HG03139 (cell line): ENCODE measurements around the gene ARHGAP20.

Experiments used
- ATAC-seq: cut with Tn5 transposase; IDR thresholded peaks from one replicate; pipeline ENCODE4 v1.9.1; 2021; ENCODE audit not compliant: unreplicated experiment

Gene ARHGAP20

DNA sequence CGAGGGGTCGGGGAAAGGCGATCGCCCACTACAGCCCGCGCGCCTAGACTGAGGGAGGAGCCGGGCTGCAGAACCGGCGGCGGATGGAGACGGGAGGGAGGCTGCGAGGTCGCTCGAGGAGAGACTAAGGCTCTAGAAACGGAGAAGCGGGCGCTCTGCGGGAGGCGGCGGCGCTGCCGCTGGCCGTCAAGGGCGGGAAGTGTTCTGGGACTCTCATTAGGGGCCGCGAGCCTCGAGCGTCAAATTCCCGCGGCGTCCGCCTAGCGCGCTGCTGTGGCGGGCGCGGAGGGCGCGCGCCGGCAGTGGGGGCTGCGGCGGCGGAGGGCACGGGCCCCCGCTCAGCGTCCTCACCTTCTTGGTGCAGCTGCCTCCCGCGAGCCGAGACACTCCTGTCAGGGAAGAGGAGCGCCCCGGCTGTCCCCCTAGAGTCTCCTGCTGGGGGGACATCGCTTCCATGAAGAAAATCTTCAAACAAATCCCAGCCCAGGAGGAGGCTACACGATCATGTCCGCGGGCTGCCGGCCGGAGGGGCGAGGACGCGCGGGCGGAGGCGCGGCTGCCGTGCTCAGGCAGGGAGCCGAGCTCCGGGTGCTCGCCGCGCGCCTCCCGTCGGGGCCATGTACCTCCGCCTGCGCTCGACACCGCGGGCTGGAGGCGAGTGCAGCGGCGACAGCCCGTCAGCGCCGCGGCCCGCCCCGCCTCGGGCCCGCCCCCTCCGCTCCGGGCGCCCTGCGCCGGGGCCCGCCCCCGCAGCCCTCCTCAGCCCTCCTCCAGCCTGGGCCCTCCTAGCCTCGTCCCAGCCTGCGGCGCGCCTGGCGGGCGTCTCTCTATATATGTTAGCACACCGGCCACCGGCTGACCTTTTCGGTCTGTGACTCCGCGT, at the start of gene ARHGAP20:
Gene ARHGAP20, minus strand, starts transcription at position 662 of the 883 bp plus-strand sequence. Its CDS starts 206 bp downstream, at position 456.
- peak; percentile 86 for ATAC-seq

- ATAC-seq, result no peak
Observed at GRCh38 chr11:110761991-110762390, 49.8 kb upstream of the ARHGAP20 start.

DNA sequence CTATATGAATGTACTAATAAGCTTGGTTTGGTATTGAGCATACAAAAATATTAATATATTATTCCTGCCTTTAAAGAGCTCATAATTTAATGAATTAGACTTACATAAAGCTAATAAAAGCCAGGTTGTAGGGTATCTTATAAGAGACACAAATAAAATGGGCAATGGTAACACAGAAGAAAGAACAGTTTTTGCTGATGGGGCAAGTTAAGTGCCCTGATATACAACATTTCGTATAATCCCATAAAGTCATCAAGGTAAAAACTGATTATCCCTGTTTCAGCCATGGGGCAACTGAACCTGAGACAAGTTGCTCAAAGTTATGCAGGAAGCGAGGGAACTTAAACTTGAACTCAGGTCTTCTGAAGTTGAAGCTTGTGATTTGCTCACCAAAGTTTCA, 48.9 kb upstream of the ARHGAP20 start:
- ATAC-seq, result no peak

DNA sequence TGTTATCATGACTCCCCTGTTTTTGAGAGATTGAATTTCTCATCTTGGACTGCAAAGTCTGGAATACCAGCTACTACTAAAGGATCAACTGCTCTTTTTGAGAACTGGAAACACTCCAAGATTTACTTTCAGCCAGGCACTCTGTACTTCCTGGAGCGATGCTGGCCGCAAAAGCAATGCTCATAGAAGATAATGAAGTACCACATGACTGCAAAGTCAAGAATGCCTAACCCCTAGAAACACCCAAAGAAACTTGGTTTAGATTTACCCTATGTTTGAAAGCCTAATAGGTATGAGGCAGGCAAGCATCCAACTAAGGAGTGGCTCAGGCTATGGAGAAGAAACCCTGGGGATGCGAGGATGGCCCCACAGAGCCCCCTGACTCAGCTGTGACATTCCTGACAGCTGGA, 47.7 kb upstream of the ARHGAP20 start:
- no peak for ATAC-seq

GRCh38 chr11:110757962-110758755, 45.9 kb upstream of the ARHGAP20 start:
- no peak for ATAC-seq

GRCh38 chr11:110757066-110757465, 44.8 kb upstream of the ARHGAP20 start:
- no peak for ATAC-seq

DNA sequence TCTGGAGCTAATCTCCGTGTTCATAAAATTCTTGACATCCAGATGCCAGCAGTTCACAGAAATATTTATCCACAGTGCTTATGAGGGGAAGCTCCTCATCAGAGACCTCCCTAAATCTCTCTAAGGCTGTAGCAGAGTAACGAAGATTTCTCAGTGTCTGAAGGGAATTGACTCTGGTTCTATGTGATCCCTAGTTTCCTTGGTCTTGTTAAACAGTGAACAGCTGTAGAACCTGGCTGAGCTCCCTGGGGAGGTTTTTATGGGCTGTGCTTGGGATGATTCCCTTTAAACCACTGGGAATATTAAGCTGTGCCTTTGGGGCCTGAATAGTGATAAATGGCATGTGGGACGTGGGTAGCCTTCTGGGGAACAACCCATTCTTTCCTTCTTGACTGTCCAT, 43.7 kb upstream of the ARHGAP20 start:
- no peak for ATAC-seq

- no peak for ATAC-seq
Observed at GRCh38 chr11:110752890-110753289, 40.7 kb upstream of the ARHGAP20 start.

GRCh38 chr11:110750100-110750499, 37.9 kb upstream of the ARHGAP20 start:
- ATAC-seq, result no peak

DNA sequence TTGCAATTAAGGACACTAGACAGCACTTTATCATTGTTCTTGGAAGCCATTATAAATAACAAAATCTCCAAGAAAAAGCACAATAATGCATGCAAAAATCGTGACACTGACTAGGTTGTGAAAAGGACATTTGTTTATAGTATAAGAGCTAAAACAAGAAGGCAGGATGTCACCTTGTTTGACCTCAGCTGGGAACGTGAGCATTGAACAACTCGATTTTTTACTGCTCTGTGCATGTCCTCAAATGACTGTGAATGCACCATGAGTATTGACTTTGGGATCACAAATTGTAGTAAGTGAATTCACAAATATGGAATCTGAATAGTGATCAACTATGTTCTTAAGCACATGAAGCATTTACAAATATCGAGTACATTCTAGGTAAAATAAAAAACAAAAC, 35.3 kb upstream of the ARHGAP20 start:
- ATAC-seq, result no peak

DNA sequence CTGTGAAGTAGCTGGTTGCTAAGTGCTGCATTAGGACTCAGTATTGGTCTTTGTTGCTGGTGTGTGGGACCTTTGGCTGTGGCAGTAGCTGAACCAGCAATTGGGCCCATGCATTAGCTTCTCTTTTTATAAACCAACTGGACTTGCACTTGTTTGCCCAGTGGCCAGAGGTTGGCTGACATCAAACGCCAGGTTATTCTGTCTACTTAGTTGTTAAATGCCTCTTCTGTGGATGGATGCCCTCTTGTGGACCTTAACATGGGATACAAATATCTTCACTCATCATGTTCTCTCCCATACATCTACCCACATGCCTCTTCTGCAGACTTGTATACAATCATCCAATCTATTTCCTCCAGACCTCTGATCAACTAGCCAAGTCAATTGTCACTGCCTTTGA, 26.4 kb upstream of the ARHGAP20 start:
- ATAC-seq, result no peak

GRCh38 chr11:110737593-110737992, 25.4 kb upstream of the ARHGAP20 start:
- ATAC-seq, result no peak

DNA sequence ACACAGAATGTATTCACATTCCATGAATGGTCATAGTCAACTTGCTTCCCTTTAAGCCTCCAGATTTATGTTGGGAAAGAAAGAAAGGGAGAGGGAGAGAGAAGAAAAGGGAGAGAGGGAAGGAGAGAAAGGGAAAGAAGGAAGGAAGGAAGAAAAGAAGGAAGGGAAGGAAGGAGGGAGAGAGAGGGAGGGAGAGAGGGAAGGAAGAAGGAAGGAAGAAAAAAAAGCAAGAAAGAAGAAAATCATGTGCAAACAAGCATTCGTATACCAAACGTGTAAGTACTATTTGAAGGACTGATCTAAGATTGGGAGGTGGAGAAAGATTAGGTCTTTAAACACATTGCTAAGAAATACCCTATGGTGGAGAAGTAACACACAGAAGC, 23.9 kb upstream of the ARHGAP20 start:
- ATAC-seq, result no peak

- ATAC-seq, result no peak
Observed at GRCh38 chr11:110735455-110736170, 23.4 kb upstream of the ARHGAP20 start.

DNA sequence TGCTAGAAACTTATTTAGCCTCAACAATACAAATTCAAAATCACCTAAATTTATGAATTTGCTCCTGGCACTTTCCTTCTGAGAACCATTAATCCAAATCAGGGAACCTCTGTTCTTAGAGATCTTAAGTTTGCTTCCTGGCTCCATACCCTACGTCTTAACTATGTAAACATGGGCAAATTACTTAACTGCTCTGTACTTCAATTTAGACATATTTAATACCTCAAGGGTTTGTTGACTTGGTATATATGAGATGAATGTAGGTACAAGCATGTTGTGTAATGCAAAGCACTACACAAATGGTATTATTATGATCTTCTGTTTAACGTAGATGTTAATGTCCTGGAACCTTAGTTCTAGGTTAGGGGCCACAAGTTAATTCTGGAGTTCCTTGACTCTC, 22.6 kb upstream of the ARHGAP20 start:
- ATAC-seq, result no peak

DNA sequence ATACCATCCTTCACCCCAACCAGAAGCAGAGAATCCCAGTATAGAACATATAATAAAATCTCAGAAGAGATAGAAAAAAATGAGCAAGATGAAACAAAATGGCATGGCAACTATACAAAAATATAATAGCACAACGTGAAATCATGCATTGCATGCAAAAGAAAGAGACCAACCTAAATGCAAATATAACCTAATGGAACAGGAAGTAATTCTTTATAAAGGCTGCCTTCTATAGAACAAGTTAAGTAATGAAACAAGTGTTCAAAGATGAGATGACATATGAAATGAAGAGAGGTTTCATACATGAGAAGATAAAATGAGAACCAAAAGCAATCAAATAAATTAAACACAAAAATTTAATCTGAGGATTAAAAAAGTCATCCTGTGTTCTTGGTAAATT, 18.5 kb upstream of the ARHGAP20 start:
- no peak for ATAC-seq

- ATAC-seq, result no peak
Observed at GRCh38 chr11:110728883-110729282, 16.6 kb upstream of the ARHGAP20 start.

DNA sequence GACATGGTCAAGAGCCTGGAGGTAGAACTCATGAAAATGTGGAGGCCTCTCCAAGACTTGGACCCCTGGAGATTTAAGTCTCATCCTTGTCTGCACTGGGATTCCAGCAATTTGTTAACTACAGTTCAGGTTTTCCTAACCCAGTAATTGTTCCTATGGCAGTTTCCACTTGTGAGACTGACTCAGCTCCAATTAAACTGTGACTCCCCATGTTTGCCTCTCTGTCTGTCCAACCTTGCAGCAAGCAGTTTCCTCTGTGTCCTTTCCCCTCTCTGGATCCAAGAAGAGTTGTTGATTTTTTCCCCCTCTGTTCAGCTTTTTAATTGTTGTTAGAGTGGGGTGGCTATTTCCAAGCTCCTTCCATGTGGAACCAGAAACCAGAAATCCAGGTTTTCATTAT, 16.2 kb upstream of the ARHGAP20 start:
- no peak for ATAC-seq

GRCh38 chr11:110724358-110724757, 12.1 kb upstream of the ARHGAP20 start:
- no peak for ATAC-seq

DNA sequence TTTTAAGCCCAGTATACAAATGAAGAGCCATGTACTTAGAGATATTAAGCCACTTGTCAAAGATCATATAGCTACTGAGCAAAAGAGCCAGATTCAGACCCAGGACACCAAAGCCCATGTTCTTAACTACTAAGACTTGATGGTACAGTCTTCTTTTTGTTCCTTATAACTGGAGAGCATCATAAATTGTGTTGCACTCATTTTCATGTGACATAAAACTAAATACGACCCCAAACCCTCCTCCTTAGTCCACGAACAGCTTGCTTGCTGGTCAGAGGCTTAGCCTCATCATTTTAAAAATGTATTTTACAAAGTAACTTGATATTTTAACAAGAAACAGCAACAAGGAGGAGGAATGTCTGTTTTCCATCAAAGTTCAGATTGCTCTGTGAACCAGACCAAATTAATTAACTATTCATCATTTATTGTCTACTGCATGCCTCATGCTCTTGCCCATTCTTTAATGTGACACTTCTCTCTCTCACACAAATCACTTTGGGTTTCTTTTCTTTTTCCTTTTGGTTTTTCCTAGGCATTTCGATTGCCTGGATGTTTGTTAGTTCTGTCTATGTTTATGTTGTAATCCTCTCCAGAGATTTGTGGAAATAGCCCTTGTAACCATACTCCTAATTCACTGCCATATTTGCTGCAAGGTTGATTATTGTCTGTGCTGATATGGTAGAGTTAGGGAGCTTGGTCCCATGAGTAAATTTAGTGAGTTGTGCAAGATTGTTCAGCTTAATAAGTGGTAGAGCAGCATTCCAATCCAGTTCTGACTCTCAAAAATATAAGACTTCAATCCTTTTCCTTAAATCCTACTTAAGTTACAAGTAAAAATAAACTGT, 8.4 kb upstream of the ARHGAP20 start:
- ATAC-seq, result no peak

DNA sequence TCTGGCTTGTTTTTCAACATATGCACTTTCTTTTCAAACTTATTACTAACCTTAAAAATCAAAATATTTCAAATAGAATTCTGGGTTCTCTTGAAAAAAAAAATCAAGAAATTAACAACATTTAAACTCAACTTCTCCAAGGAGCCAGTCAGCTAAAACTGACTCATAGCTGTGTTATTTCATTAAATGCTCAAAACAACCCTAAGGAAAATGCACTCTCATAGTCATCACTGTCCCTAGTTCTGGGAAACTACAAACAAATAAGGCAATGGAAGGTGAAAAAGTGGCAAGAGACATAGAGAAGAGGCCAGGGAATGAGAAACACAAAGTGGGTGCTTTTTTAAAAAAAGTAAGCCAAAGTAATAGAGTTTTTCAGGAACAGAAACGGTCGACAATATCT, 4.1 kb upstream of the ARHGAP20 start:
- no peak for ATAC-seq
